Stimulated activated memory B cell treated with anti-CD40 and anti-IgM and Interleukin-4, amounts not matched to agents 10 μg/mL and 1 μg/mL and 100 μg/mL, for 72 hours (primary cell): ENCODE results near the gene LARP7.
"Not testable (repeated sequence)": the region's sequence is repeated elsewhere in the genome, so short reads cannot be mapped to it uniquely, and the experiment has no call there.

Experiments used
- ATAC-seq: fragments of 150-1000 bp; cut with Tn5 transposase; 2 replicates; pipeline ENCODE4 v1.10.0; 2021
- H3K27ac Mint-ChIP-seq: one replicate; pipeline ENCODE4 v1.8.0; 2022; ENCODE audit warnings: mild to moderate bottlenecking, mixed read lengths
- H3K27me3 Mint-ChIP-seq: one replicate; pipeline ENCODE4 v1.8.0; 2022; ENCODE audit warnings: mixed read lengths
- H3K36me3 Mint-ChIP-seq: one replicate; pipeline ENCODE4 v1.8.0; 2022; ENCODE audit warnings: mixed read lengths
- H3K4me1 Mint-ChIP-seq: one replicate; pipeline ENCODE4 v1.8.0; 2022; ENCODE audit warnings: mixed read lengths
- H3K4me3 Mint-ChIP-seq: one replicate; pipeline ENCODE4 v1.8.0; 2022; ENCODE audit warnings: mild to moderate bottlenecking, moderate library complexity, mixed read lengths
- H3K9me3 Mint-ChIP-seq: one replicate; pipeline ENCODE4 v1.8.0; 2022; ENCODE audit warnings: mixed read lengths

The LARP7 gene

DNA sequence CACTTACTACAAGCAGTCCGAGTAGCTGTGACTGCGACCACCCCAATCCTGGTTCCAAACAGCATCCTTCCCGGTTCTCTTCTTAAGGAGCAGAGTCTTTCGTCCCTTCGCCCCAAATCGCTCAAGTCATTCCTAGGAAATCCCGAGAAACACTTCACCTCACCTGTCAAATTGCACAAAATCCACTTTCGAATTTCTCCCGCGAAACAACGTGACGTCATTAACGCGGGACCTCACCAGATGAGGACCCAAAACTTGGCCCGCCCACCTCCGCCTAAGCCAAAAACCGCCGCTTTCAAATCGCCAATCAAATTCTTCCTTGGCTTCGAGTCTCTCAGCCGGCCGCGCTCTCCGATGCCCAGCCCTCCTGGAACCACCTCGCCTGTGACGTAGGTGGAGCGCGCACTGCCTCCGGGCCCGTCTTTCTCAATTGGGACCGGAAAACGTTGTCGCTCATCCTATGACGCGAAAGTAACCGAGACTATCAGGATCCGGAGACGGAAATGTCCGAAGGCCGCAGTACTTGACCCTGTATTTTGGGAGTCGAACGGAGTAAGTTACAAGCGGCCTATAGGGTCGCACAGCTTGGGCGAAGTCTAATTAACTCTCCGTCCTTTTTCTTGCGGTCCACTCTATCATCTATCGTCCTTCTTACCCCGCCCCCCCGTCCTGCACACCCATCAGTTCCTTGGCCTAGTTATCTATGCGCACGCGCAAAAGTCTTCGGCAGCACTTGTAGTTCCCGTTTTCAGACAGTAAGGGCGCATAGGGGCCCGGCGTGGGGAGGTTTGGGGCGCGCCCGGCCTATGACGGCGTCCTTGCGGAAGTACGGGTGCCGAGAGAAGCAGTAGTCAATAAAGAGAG is at the start of gene LARP7, which contains the start of gene ZGRF1:
Gene LARP7 (plus strand): TSS at position 456 of the 864 bp plus-strand sequence. CDS start 7,527 bp downstream, outside the sequence.
Gene ZGRF1 (minus strand): TSS at position 222 of the 864 bp plus-strand sequence. CDS start 3,733 bp downstream, outside the sequence.
- Mint-ChIP-seq H3K27me3 (no peaks in the 10 kb centered on the region), H3K9me3 (no peaks in the 10 kb centered on the region), H3K4me1 (peaks cover 27% of the 10 kb centered on the region), H3K36me3 (peaks cover 17% of the 10 kb centered on the region), H3K4me3 (peak within 1 kb of the TSS; percentile 9), H3K27ac (no peak within 1 kb of the TSS)
- ATAC-seq = peak; percentile 98

DNA sequence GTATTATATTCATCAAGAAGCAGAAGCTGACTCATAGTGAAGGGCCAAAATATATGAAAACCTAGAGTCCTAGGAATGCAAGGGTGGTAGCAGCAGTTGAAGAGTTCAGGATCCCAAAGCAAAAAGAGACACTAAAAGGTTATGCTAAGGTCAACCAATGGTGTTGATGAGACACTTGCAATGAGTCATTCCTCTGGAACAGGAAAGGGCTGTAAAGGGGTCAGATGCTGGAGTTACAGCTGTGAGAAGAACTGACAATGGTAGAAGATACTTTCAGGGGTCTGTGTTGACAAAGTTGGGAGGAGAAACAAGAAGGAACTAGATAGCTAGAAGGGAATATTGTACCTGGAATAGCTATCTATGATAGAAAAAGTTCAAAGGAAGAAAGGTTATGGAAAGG is 47.7 kb upstream of the LARP7 start:
- Mint-ChIP-seq H3K9me3 (peaks cover 9% of the 10 kb centered on the region), H3K4me3 (no peak overlapping the region), H3K4me1 (peaks cover 5% of the 10 kb centered on the region), H3K36me3 (peaks cover 19% of the 10 kb centered on the region), H3K27me3 (no peaks in the 10 kb centered on the region), H3K27ac (no peak overlapping the region)
- no peak for ATAC-seq

DNA sequence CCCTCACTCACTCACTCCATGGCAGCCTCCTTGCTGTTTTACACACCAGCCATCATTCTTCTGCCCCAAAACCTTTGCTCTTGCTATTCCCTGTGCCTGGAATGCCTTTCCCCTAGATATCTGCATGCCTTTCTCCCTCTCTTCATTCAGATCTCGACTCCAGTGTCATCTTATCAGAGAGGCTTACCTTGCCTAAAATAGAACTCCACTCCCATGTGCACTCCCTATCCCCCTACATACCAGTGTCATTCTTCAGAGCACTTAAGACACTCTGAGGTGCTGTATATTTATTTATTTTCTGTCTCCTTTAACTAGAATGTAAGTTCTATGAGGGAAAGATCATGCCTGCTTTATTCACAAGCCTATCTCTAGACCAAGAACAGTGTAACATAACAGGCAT is 45.4 kb upstream of the LARP7 start:
- Mint-ChIP-seq H3K27ac (no peak overlapping the region), H3K4me3 (no peak overlapping the region), H3K9me3 (peaks cover 9% of the 10 kb centered on the region), H3K4me1 (peaks cover 5% of the 10 kb centered on the region), H3K27me3 (no peaks in the 10 kb centered on the region), H3K36me3 (peaks cover 19% of the 10 kb centered on the region)
- no peak for ATAC-seq

DNA sequence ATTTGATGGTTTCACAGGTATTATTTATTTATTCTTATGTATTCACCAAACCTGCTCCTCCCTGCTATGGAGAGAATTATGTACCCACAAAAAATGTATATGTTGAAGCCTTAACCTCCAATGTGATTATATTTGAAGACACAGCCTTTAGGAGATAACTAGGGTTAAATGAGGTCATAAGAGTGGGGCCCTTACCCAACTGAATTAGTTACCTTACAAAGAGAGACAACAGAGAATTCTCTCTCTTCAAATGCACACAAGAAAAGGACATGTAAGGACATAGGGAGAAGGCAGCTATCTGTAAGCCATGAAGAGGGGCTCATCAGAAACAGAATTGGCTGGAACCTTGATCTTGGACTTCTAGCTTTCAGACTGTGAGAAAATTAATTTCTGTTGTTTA is 44.2 kb upstream of the LARP7 start:
- Mint-ChIP-seq H3K4me3 (no peak overlapping the region), H3K27me3 (no peaks in the 10 kb centered on the region), H3K9me3 (peaks cover 9% of the 10 kb centered on the region), H3K36me3 (peaks cover 19% of the 10 kb centered on the region), H3K27ac (no peak overlapping the region), H3K4me1 (peaks cover 5% of the 10 kb centered on the region)
- ATAC-seq = no peak

DNA sequence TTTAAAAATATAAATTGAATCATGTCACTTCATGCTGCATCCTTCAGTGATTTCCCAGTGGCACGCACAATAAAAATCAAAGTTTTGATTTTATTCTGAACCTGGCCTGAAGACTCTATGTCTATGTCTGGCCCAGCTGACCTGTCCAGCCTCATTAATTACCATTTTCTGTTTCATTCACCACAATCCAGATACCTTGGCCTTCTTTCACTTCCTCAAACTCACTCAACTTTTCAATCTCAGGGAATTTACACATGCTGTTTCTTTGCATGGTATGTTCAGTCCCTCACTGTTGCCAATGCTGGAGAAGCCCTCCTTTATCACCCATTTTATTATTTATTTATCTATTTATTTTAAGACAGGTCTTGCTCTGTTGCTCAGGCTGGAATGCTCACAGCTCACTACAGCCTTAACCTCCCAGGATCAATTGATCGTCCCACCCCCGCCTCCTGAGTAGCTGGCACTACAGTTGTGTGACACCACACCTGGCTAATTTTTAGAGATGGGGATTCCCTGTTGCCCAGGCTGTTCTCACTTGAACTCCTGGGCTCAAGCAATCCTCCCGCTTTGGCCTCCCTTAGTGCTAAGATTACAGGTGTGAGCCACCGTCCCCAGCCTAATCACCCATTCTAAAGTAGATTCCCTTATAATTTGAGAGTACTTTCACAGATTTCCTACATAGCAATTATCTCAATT is 43.4 kb upstream of the LARP7 start:
- no peak overlapping the region for H3K4me3 Mint-ChIP-seq
- peaks cover 9% of the 10 kb centered on the region for H3K9me3 Mint-ChIP-seq
- ATAC-seq = no peak
- no peak overlapping the region for H3K27ac Mint-ChIP-seq
- H3K4me1 Mint-ChIP-seq = peaks cover 5% of the 10 kb centered on the region
- H3K36me3 Mint-ChIP-seq = peaks cover 19% of the 10 kb centered on the region
- H3K27me3 Mint-ChIP-seq = no peaks in the 10 kb centered on the region

DNA sequence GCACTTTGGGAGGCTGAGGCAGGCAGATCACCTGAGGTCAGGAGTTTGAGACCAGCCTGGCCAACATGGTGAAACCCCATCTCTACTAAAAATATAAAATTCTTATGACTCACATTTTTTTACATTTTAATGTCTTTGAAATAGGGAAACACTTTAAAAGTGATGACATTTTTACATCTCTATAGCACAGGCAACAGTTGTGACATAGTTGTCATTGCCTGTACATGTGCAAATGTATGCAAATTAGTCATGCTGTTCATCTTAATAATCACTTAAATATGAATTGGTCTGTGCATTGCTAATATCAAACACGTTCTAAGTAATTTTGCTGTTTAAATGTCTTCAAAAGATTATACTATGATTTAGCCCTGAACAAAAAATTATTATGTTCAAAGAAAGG is 42.0 kb upstream of the LARP7 start:
- Mint-ChIP-seq H3K27ac (no peak overlapping the region), H3K36me3 (peaks cover 13% of the 10 kb centered on the region), H3K4me3 (no peak overlapping the region), H3K27me3 (no peaks in the 10 kb centered on the region), H3K9me3 (peaks cover 9% of the 10 kb centered on the region), H3K4me1 (peaks cover 5% of the 10 kb centered on the region)
- no peak for ATAC-seq

DNA sequence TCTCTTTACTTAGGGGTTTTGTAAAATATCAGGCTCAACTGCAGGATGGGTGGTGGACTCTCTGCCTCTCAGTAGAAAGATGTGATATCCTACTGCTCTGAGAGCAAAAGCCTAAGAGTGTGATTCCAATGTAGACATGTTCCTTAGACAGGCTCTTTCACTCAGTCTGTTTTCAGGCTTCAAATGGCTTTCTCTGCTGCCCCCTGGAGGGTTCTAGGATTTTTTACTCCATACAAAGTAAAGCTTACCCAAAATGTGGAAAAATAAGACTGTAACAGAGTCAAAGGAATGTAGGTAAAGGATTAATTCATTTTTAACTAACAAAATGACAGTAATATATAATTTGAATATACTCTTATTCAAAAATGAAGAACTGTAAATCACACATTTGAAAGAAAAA is 32.4 kb upstream of the LARP7 start:
- Mint-ChIP-seq H3K4me1 (no peaks in the 10 kb centered on the region), H3K4me3 (no peak overlapping the region), H3K9me3 (no peaks in the 10 kb centered on the region), H3K36me3 (no peaks in the 10 kb centered on the region), H3K27ac (no peak overlapping the region), H3K27me3 (no peaks in the 10 kb centered on the region)
- no peak for ATAC-seq

DNA sequence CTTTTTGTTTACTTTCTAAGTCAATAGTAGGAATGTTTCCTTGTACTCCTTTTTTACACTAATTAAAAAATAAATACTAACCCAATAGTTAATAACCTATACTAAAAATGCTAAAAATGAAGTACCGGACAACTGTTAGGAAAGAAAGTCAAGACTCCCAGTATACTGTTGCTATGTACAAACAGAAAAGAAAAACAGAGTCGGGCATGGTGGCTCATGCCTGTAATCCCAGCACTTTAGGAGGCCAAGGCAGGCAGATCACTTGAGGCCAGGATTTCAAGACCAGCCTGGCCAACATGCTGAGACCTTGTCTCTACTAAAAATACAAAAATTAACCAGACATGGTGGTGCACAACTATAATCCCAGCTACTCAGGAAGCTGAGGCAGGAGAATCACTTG is 24.1 kb upstream of the LARP7 start:
- H3K4me1 Mint-ChIP-seq, ATAC-seq, H3K27ac Mint-ChIP-seq, H3K27me3 Mint-ChIP-seq, H3K9me3 Mint-ChIP-seq, H3K4me3 Mint-ChIP-seq, H3K36me3 Mint-ChIP-seq: not testable (repeated sequence)

DNA sequence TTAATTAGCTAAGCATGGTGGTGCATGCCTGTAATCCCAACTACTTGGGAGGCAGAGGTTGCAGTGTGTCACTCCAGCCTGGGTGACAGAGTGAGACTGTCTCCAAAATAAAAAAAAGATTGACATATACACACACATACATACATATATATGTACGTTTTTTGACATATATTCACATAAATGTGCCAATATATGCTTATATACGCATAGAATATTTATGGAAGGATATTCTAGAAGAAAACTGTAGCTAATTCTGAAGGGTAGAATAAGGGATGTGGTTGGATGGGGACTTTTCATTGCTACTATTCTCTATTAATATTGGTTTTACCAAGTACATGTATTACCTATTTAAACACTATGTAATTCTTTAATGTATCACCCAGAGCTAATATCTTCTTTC is 20.0 kb upstream of the LARP7 start:
- H3K4me3 Mint-ChIP-seq = no peak overlapping the region
- H3K27me3 Mint-ChIP-seq = no peaks in the 10 kb centered on the region
- H3K9me3 Mint-ChIP-seq = no peaks in the 10 kb centered on the region
- no peaks in the 10 kb centered on the region for H3K4me1 Mint-ChIP-seq
- no peak for ATAC-seq
- no peak overlapping the region for H3K27ac Mint-ChIP-seq
- H3K36me3 Mint-ChIP-seq = peaks cover 16% of the 10 kb centered on the region

DNA sequence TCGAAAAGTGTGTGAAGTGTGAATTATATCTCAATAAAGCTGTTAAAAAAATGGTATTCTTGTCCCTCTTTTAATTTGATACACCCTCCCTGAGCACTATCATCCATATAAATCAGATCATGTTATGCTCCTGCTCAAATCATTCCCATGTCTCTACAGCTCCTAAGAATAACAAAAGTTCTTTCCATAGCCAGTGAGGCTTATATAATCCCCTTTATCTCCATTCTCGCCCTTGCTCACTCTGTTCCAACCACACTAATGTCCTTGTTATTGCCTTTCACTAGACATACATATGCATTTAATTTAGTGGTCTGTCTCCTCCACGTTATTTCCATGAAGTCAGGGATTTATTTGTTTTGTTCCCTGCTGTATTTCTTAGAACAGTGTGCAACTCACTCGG is 10.7 kb upstream of the LARP7 start:
- no peak for ATAC-seq
- Mint-ChIP-seq H3K4me3 (no peak overlapping the region), H3K36me3 (peaks cover 32% of the 10 kb centered on the region), H3K4me1 (no peaks in the 10 kb centered on the region), H3K27ac (no peak overlapping the region), H3K27me3 (no peaks in the 10 kb centered on the region), H3K9me3 (peaks cover 3% of the 10 kb centered on the region)

DNA sequence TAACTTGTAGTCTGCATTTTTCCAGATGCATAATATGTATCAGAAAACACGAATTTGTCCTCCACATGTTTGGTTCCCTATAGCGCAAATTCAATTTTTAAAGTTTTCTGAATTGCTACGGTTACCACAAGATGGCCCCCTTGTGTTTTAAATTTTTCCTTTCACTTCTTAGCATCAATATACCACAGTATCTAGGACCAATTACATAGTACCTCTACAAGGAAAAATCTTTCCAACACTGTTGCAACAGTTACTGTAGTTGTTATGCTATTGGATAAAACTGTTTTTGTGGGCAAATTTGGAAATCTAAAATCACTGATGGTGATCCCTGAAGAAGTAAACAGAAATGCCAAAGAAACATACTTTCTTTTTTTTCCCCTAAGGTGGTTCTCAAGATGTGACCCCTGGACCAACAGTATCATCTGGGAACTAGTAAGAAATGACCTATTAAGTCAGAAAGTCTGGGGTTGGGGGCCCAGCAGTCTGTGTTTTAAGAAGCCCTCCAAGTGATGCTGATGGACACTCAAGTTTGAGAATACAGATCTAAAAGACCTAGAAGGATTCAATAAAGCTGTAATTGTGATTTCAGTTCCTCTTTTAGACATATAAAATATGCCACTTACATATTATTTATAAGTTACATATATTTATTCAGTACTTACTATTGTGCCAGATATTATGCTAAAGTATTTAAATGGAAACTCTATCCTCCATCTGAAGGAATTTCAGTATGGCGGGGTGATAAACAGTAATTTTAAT is 3.3 kb upstream of the LARP7 start:
- peaks cover 7% of the 10 kb centered on the region for H3K4me1 Mint-ChIP-seq
- H3K27ac Mint-ChIP-seq = no peak overlapping the region
- no peaks in the 10 kb centered on the region for H3K9me3 Mint-ChIP-seq
- no peaks in the 10 kb centered on the region for H3K27me3 Mint-ChIP-seq
- H3K36me3 Mint-ChIP-seq = no peaks in the 10 kb centered on the region
- H3K4me3 Mint-ChIP-seq = no peak overlapping the region
- ATAC-seq = no peak

DNA sequence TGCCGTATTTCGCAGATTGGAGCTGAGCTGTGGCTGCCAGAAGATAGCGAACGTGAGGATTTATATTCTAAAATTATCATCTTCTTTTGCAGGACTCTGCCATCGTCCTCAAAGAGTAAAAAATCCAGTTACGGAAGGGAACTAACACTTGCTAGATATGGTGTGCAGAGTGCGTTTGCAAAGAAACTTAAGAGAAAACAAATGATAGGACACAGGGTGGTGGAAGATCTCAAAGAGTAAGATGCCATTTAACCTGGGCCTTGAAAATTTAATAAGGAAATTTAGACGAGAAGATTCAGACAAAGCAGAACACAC is 566 bp downstream of the LARP7 start:
- peaks cover 22% of the 10 kb centered on the region for H3K36me3 Mint-ChIP-seq
- H3K4me3 Mint-ChIP-seq = no peak overlapping the region
- no peak overlapping the region for H3K27ac Mint-ChIP-seq
- H3K9me3 Mint-ChIP-seq = no peaks in the 10 kb centered on the region
- no peaks in the 10 kb centered on the region for H3K27me3 Mint-ChIP-seq
- H3K4me1 Mint-ChIP-seq = peaks cover 33% of the 10 kb centered on the region
- no peak for ATAC-seq

DNA sequence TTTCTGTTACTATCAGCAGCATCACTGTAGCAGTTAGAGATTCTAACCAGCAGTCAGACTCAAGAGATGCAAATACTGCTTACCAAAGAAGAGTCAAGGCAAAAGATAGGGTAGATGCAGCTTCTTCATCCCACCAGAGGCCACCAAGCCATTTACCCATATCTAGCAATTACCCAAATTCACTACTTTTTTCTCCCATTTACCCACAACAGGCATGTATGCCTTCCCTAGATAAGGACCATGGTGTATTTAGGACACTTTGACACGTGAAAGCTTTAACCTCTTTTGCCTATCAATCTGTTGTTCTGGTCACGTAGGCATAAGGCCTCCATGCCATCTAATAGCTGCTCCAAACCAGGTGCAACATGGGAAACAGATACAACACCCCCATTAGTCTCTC is 5.6 kb downstream of the LARP7 start:
- Mint-ChIP-seq H3K27ac (peak overlapping the region; percentile 86), H3K9me3 (no peaks in the 10 kb centered on the region), H3K4me3 (no peak overlapping the region), H3K36me3 (peaks cover 54% of the 10 kb centered on the region), H3K4me1 (peaks cover 40% of the 10 kb centered on the region), H3K27me3 (no peaks in the 10 kb centered on the region)
- no peak for ATAC-seq

DNA sequence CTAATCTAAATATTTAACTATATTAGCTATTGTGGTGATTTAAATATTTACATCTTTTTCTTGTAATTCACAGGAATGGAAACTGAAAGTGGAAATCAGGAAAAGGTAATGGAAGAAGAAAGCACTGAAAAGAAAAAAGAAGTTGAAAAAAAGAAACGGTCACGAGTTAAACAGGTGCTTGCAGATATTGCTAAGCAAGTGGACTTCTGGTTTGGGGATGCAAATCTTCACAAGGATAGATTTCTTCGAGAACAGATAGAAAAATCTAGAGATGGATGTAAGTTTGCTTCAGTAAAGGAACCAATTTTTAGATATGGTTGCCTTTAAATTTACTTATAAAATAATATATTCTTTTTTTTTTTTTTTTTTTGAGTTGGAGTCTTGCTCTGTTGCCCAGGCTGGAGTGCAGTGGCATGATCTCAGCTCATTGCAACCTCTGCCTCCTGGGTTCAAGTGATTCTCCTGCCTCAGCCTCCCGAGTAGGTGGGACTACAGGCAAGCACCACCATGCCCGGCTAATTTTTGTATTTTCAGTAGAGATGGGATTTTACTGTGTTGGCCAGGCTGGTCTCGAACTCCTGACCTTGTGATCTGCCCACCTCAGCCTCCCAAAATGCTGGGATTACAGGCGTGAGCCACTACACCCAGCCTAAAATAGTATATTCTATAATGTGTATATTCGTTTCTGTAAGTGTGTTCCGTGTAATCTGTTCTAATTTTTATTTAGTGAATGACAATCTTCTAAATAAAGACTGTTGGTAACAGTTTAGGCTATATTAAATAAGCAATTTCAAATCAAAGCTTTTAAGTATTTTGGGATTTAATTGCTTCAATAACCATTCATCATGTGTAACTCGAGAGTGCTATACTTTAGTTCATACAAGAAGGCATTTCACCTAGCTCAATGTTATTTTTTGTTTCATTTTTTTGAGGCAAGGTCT is 7.9 kb downstream of the LARP7 start:
- not testable (repeated sequence) for H3K4me3 Mint-ChIP-seq, H3K9me3 Mint-ChIP-seq, H3K27ac Mint-ChIP-seq, ATAC-seq, H3K27me3 Mint-ChIP-seq
- Mint-ChIP-seq H3K36me3 (peaks cover 52% of the 10 kb centered on the region), H3K4me1 (peaks cover 36% of the 10 kb centered on the region)
